Hepatocyte (in vitro differentiated cells): Measurements from ENCODE around the gene PKIB. TPM values are rescaled to one million over a fixed set of nuclear protein-coding genes. Genes with fewer than 3 reads are reported as not detected.

Experiments used
- DNase-seq: peaks from one replicate; pipeline ENCODE4 v3.0.0-alpha.2; 2016; ENCODE audit warnings: low spot score
- H2AFZ ChIP-seq: fragments of 200-600 bp; sonication (generic); 2 replicates; pipeline ENCODE4 v1.6.0; 2016; ENCODE audit warnings: antibody characterized with exemption, mild to moderate bottlenecking
- H3K27ac ChIP-seq: fragments of 200-600 bp; sonication (generic); 2 replicates; pipeline ENCODE4 v1.5.1; 2016; ENCODE audit warnings: mild to moderate bottlenecking
- H3K27me3 ChIP-seq: fragments of 200-600 bp; sonication (generic); 2 replicates; pipeline ENCODE4 v1.6.1; 2016
- H3K36me3 ChIP-seq: fragments of 200-600 bp; sonication (generic); replicated peaks from 2 replicates; pipeline ENCODE4 v1.5.1; 2016; ENCODE audit warnings: low read depth; ENCODE audit not compliant: insufficient read depth
- H3K4me1 ChIP-seq: fragments of 200-600 bp; sonication (generic); 2 replicates; pipeline ENCODE4 v1.5.1; 2016; ENCODE audit warnings: mild to moderate bottlenecking, moderate library complexity; ENCODE audit not compliant: insufficient read depth
- H3K4me2 ChIP-seq: fragments of 200-600 bp; sonication (generic); 2 replicates; pipeline ENCODE4 v1.6.0; 2016
- H3K4me3 ChIP-seq: fragments of 200-600 bp; sonication (generic); 2 replicates; pipeline ENCODE4 v1.5.1; 2016; ENCODE audit warnings: mild to moderate bottlenecking
- H3K79me2 ChIP-seq: fragments of 200-600 bp; sonication (generic); 2 replicates; pipeline ENCODE4 v1.6.0; 2017; ENCODE audit warnings: mild to moderate bottlenecking
- H3K9me2 ChIP-seq: fragments of 200-600 bp; sonication (generic); replicated peaks from 2 replicates; pipeline ENCODE4 v1.6.0; 2017; ENCODE audit warnings: mild to moderate bottlenecking; ENCODE audit not compliant: insufficient read depth
- H3K9me3 ChIP-seq: fragments of 200-600 bp; sonication (generic); 2 replicates; pipeline ENCODE4 v1.5.1; 2016; ENCODE audit warnings: low read depth, mild to moderate bottlenecking
- H4K20me1 ChIP-seq: fragments of 200-600 bp; sonication (generic); 2 replicates; pipeline ENCODE4 v1.6.0; 2016; ENCODE audit warnings: mild to moderate bottlenecking; ENCODE audit not compliant: insufficient read depth, poor library complexity, severe bottlenecking
- CTCF ChIP-seq: fragments of 200-600 bp; sonication (generic); IDR thresholded peaks from 2 replicates; pipeline ENCODE4 v1.5.1; 2016; ENCODE audit warnings: antibody characterized with exemption, mild to moderate bottlenecking; ENCODE audit not compliant: poor library complexity
- EZH2 ChIP-seq: fragments of 200-600 bp; sonication (generic); IDR thresholded peaks from 2 replicates; pipeline ENCODE4 v1.6.1; 2016; ENCODE audit warnings: antibody characterized with exemption, mild to moderate bottlenecking, borderline replicate concordance
- EZH2phosphoT487 ChIP-seq: fragments of 200-600 bp; sonication (generic); IDR thresholded peaks from one replicate; pipeline ENCODE4 v1.6.1; 2018; ENCODE audit warnings: antibody characterized with exemption, mild to moderate bottlenecking, low read depth, moderate library complexity; ENCODE audit not compliant: unreplicated experiment, severe bottlenecking
- WGBS: methylation state at CpG from one replicate; pipeline ENCODE4 v1.1.6; 2016; ENCODE audit warnings: low lambda C conversion rate; ENCODE audit errors: missing lambda C conversion rate; 5-methylcytosine and 5-hydroxymethylcytosine counted together
- polyA plus RNA-seq: library from polyadenylated mRNA; unstranded; fragments of >200 nt; fragmentation: Nextera tagmentation; extraction: Ambion mirVana; gene quantifications from 2 replicates; pipeline ENCODE4 v1.2.1, GENCODE V29; 2016
- total RNA-seq: library from RNA; depleted of rRNA; stranded (reverse); fragments of >200 nt; gene quantifications from 2 replicates; pipeline ENCODE4 v1.2.3, GENCODE V29; 2014

Gene PKIB
- total and polyA plus RNA-seq, 2 experiments from 2014 or later, result 73.8 to 144 TPM

- H2AFZ ChIP-seq, result no peak overlapping the region
- no peak overlapping the region for H3K4me3 ChIP-seq
- no peaks in the 10 kb centered on the region for H3K9me2 ChIP-seq
- WGBS, result 94% methylated on average over 10 of the region's 10 CpGs
- no peaks in the 10 kb centered on the region for H3K9me3 ChIP-seq
- DNase-seq, result no peak
- H3K79me2 ChIP-seq, result no peaks in the 10 kb centered on the region
- H4K20me1 ChIP-seq, result no peaks in the 10 kb centered on the region
- H3K27ac ChIP-seq, result no peak overlapping the region
- no peaks in the 10 kb centered on the region for H3K27me3 ChIP-seq
- H3K36me3 ChIP-seq, result no peaks in the 10 kb centered on the region
- H3K4me2 ChIP-seq, result no peak overlapping the region
- H3K4me1 ChIP-seq, result no peaks in the 10 kb centered on the region
- TF ChIP-seq EZH2 (no peak), EZH2phosphoT487 (no peak), CTCF (no peak)
Measured at GRCh38 chr6:122753000-122753687, 142.9 kb downstream of the PKIB start.

DNA sequence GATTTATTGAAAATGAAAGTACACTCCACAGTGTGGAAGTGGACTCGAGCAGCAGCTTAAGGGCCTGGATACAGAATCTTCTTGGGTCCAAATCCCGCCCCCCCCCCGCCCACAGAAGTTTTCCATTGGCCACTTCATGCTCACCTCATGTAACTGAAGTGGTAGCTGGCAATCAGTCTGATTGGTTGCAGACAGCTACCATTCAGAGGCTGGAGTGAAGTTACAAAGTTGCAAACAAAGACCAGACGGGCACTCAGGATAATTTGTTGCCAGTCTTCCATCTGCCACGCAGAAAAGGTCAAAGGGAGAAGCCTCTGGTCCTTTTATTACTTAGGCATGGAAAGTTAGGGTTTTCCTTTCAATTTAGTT, 143.5 kb downstream of the PKIB start:
- 78% methylated on average over 5 of the region's 5 CpGs for WGBS
- no peaks in the 10 kb centered on the region for H3K36me3 ChIP-seq
- TF ChIP-seq EZH2 (no peak), EZH2phosphoT487 (no peak), CTCF (no peak)
- H2AFZ ChIP-seq, result no peak overlapping the region
- H3K4me1 ChIP-seq, result no peaks in the 10 kb centered on the region
- no peaks in the 10 kb centered on the region for H3K79me2 ChIP-seq
- no peak overlapping the region for H3K4me3 ChIP-seq
- H3K9me3 ChIP-seq, result no peaks in the 10 kb centered on the region
- H3K27ac ChIP-seq, result no peak overlapping the region
- H3K9me2 ChIP-seq, result no peaks in the 10 kb centered on the region
- no peak overlapping the region for H3K4me2 ChIP-seq
- no peak for DNase-seq
- H4K20me1 ChIP-seq, result no peaks in the 10 kb centered on the region
- no peaks in the 10 kb centered on the region for H3K27me3 ChIP-seq

DNA sequence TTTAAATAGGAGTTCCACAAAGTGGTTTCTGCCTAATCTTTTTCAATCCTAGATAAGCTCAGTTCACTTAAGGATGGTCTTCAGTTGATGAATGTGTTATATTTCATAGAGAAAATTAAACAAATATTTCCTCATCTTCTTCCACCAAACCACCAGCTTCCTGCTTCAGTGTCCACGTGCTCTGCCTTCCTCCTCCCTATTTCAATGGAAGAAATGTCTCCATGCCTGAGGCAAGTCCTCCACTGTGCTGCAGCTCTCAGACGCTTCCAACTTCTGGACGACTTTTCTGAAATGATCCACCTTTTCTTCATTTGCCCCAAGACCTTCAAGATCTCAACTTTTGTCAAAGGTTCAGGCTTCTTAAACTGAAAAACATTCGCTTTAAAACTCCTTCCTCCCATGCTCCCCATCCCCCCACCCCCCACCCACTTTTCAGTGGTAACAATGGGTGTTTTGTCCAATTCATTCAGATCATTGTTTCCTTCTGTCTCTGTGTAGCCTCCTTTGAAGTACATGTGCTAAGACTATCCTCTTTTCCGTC, 144.1 kb downstream of the PKIB start:
- no peaks in the 10 kb centered on the region for H3K36me3 ChIP-seq
- no peaks in the 10 kb centered on the region for H3K4me1 ChIP-seq
- no peak overlapping the region for H2AFZ ChIP-seq
- H4K20me1 ChIP-seq, result no peaks in the 10 kb centered on the region
- H3K4me3 ChIP-seq, result no peak overlapping the region
- no peak overlapping the region for H3K4me2 ChIP-seq
- H3K27ac ChIP-seq, result no peak overlapping the region
- WGBS, result 88% methylated on average over 5 of the region's 5 CpGs
- no peaks in the 10 kb centered on the region for H3K9me3 ChIP-seq
- no peak for TF ChIP-seq EZH2
- TF ChIP-seq CTCF, result no peak
- TF ChIP-seq EZH2phosphoT487, result no peak
- H3K79me2 ChIP-seq, result no peaks in the 10 kb centered on the region
- H3K27me3 ChIP-seq, result no peaks in the 10 kb centered on the region
- DNase-seq, result no peak
- no peaks in the 10 kb centered on the region for H3K9me2 ChIP-seq
